GM12801 (cell line): Measurements from ENCODE around the gene ERCC6L.

Source experiments
- TF ChIP-seq, protein P1 (sequence below): IDR thresholded peaks from one replicate; pipeline ENCODE4 v1.5.1; 2011; ENCODE audit warnings: control low read depth; ENCODE audit not compliant: insufficient read length; ENCODE audit errors: extremely low read depth

ERCC6L gene, protein sequence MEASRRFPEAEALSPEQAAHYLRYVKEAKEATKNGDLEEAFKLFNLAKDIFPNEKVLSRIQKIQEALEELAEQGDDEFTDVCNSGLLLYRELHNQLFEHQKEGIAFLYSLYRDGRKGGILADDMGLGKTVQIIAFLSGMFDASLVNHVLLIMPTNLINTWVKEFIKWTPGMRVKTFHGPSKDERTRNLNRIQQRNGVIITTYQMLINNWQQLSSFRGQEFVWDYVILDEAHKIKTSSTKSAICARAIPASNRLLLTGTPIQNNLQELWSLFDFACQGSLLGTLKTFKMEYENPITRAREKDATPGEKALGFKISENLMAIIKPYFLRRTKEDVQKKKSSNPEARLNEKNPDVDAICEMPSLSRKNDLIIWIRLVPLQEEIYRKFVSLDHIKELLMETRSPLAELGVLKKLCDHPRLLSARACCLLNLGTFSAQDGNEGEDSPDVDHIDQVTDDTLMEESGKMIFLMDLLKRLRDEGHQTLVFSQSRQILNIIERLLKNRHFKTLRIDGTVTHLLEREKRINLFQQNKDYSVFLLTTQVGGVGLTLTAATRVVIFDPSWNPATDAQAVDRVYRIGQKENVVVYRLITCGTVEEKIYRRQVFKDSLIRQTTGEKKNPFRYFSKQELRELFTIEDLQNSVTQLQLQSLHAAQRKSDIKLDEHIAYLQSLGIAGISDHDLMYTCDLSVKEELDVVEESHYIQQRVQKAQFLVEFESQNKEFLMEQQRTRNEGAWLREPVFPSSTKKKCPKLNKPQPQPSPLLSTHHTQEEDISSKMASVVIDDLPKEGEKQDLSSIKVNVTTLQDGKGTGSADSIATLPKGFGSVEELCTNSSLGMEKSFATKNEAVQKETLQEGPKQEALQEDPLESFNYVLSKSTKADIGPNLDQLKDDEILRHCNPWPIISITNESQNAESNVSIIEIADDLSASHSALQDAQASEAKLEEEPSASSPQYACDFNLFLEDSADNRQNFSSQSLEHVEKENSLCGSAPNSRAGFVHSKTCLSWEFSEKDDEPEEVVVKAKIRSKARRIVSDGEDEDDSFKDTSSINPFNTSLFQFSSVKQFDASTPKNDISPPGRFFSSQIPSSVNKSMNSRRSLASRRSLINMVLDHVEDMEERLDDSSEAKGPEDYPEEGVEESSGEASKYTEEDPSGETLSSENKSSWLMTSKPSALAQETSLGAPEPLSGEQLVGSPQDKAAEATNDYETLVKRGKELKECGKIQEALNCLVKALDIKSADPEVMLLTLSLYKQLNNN

DNA sequence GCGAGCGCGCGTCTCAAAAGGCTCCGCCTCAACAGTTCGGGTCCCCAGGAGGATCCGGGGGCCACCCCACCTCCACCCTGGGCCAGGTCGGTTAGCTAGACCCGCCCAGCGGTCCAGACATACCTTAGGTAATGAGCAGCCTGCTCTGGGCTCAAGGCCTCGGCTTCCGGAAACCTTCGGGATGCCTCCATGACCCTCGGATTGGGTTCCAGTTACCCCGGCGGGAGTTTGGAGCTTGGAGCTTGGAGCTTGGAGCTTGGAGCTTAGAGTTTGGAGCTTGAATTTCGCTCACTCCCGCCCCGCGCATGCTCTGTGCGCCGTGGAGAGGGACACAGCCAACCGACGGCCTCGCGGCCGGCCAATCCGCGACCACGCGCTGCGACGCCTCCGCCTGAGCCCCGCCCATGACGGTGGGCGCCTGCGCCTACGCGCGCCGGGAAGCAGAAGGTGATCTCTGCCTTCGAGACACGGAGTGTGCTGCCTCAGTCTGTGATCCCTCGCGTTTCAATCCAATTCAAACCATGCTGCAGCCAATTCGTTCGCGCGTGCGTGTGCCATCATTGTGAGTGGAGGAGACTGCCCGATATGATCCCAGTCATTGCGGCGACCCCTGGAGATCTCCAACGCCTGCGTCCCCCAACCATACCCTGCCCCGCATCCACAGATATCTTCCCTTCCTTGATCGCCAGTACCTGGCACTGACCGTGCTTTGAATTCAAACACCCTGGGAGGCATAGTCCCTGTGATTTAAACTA lies at the start of gene ERCC6L:
ERCC6L (minus strand) TSS at position 307 of the 755 bp plus-strand sequence; CDS start at position 191, 116 bp downstream.
- TF ChIP-seq, protein P1, sequence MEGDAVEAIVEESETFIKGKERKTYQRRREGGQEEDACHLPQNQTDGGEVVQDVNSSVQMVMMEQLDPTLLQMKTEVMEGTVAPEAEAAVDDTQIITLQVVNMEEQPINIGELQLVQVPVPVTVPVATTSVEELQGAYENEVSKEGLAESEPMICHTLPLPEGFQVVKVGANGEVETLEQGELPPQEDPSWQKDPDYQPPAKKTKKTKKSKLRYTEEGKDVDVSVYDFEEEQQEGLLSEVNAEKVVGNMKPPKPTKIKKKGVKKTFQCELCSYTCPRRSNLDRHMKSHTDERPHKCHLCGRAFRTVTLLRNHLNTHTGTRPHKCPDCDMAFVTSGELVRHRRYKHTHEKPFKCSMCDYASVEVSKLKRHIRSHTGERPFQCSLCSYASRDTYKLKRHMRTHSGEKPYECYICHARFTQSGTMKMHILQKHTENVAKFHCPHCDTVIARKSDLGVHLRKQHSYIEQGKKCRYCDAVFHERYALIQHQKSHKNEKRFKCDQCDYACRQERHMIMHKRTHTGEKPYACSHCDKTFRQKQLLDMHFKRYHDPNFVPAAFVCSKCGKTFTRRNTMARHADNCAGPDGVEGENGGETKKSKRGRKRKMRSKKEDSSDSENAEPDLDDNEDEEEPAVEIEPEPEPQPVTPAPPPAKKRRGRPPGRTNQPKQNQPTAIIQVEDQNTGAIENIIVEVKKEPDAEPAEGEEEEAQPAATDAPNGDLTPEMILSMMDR = no peak

DNA sequence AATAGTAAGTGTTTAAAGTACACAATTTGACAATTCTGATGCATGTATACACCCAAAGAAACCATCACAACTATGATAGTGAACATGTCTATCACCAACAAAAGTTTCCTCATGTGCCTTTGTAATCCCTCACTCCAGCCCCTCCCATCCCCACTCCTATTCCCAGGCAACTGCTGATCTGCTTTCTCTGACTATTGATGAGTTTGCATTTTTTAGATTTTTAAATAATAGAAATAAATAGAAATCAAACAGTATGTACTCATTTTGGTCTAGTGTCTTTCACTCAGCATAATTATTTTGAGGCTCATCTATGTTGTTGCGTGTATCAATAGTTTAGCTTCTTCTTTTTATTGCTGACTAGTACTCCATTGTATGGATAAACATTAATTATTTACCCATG lies 43.5 kb upstream of the ERCC6L start:
- TF ChIP-seq, protein P1 = no peak

DNA sequence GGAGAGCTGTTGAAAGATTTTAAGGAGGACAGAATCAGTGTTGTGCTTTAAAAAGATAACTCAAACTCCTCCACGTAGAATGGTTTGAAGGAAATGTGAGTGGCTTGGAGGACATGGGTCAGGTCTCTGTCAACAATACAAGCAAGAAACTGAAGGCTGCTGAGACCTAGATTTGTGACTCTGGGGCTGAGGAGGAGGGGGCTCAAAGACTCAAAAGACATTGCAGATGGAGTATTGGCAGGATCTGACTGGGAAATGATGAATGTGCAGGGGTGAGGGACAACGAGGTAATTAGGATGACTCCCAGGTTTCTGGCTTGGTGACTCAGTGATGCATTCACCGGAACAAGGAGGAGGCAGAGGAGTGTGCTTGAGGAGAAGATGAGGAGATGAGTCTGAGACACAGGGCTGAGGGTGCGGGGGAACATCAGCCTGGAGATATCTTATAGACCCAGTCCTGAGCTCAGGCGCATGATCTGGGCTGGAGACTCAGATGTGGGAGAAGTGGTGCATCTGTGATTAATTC lies 41.6 kb upstream of the ERCC6L start:
- TF ChIP-seq, protein P1 = no peak

DNA sequence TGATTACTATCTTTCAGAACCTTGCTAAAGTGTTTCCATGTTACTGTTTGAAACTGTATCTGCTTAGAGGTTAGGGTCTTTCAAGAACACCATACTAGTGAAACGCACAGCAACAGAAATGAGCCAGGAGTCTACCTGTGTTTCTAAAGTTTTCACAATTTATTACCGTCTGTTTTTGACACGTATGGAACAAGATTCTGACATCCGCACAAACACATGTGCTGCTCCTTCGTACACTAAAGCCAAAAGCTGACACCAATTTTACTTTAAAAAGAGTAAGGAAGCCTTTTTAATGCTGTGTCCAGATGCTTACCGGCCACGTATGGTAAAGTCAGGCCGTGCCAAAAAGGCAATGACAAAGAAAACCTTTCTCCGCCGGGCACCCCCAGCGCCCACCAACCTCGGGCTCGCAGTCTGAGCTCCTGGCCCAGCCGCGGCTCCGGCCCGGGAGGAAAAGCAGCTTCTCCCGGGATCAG lies 37.7 kb upstream of the ERCC6L start:
- TF ChIP-seq, protein P1 = no peak

DNA sequence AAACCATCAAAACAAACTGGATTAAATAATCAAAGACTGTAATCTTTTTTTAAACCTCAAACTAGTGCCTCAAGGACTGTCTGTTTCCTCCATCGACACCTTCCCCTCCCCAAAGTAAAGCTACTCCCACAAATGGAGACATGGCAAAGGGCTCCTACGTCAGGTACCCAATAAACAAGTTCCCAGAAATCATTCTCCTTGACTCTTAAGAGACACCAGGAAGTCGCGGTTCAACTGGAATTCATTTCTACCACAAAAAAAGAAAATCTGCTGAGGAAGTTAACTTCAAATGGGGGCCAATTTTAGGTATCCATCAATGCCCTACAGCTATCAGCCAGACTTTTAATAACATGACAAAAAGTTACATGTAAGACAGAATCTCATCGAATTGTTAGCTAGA lies 35.7 kb upstream of the ERCC6L start:
- TF ChIP-seq, protein P1 = no peak

DNA sequence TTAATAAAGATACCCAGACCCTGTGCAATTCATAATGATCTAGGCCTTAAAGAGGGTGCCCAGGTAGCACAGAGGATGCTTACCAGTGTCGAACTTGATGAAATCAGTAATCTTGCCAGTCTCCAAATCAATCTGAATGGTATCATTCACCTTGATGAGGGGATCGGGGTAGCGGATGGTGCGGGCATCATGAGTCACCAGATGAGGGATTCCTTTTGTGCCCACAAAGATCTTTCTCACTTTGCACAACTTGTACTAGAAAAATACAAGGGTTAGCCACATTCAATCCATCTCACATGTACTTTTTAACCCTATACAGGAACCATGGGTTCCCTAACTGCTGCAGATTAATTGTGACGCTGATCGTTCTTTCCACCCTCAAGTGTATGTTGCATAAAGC lies 34.9 kb upstream of the ERCC6L start:
- TF ChIP-seq, protein P1 = no peak
